ENCODE results near the gene NPC1L1. TPM values are rescaled to one million over a fixed set of nuclear protein-coding genes. Genes with fewer than 3 reads are reported as not detected.
A peak's percentile ranks its signal among the peaks of the same experiment; 100 is the strongest.

NPC1L1 gene
- total and polyA plus RNA-seq, 2 of the 4 experiments (the other 2 are of a cell fraction) = 0.07 TPM; not detected in 1

DNA sequence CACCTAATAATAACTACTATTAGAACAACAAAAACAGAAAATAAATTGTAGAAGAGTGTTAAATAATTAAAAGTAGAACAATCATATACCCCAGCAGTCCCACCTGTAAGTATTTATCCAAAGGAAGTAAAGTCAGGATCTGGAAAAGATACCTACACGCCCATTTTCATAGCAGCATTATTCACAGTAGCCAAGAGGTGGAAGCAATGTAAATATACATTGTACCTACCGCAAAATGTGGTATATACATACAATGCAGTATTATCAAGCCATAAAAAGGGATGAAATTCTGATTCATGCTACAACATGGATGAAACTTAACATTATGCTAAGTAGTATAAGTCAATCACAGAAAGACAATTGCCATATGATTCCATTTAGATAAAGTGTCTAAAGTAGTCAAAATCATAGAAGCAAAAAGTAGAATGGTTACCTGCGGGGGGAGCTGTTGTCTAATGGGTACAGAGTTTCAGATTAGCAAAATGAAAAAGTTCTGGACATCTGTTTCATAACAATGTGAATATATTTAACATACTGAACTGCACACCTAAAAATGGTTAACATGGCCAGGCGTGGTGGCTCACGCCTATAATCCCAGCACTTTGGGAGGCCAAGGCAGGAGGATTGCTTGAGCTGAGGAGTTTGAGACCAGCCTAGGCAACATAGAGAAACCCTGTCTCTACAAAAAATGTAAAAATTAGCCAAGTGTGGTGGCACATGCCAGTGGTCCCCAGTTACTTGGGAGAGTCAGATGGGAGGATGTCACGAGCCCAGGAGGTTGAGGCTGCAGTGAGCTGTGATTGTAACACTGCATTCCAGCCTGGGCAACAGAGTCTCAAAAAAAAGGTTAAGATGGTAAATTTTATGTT is 46.9 kb upstream of the NPC1L1 start:
- ChIA-PET CTCF (interaction anchor here (0.6 to 1.2 kb wide), 4 partner anchors 183 to 293 kb away, joined by 3 to 5 read pairs (median 4); no protein-coding TSS in a partner anchor), POLR2A (ENCODE audit: unreplicated experiment) (no interaction called here)
- peaks cover 0 to under 1% of the 10 kb centered on the region in 2 experiments; a peak in 1 of 4 replicates for H3K79me1 ChIP-seq (ENCODE audit: low read depth in 1 of 2, low read length in 2 of 2)
- no peak overlapping the region for H3K4me2 ChIP-seq (ENCODE audit: low read depth, low read length)
- no peak overlapping the region for H3K14ac ChIP-seq (replicated peaks; ENCODE audit: low read depth, low read length)
- H3K4me1 ChIP-seq (ENCODE audit: control insufficient read depth, insufficient read depth, low read length) = peaks cover 2% of the 10 kb centered on the region; the same call in 1 of the 2 replicates
- H4K20me1 ChIP-seq (ENCODE audit: insufficient read depth, low read length) = no peaks in the 10 kb centered on the region
- no peak overlapping the region for H4K91ac ChIP-seq (ENCODE audit: insufficient read depth, low read depth, low read length)
- H3K9ac ChIP-seq (ENCODE audit: low read depth, low read length) = no peak overlapping the region
- no peak overlapping the region for H4K8ac ChIP-seq (ENCODE audit: low read depth in 2 of 2, low read length in 2 of 2)
- no peak overlapping the region for H3K4me3 ChIP-seq (ENCODE audit: insufficient read depth, low read depth, low read length)
- H2BK120ac ChIP-seq (ENCODE audit: low read depth, low read length) = no peak overlapping the region
- intact Hi-C loops (cut with micrococcal nuclease) (loop anchor here (1.0 to 5.0 kb wide), 5 partner anchors 164 to 548 kb away; partner anchors contain the start of gene PPIA), in situ Hi-C loops (cut with MboI; ENCODE audit: low sequenced_read_pairs) (loop anchor here (5.0 kb wide), 1 partner anchor 334 kb away; no protein-coding TSS in a partner anchor), dilution Hi-C loops (cut with HindIII; ENCODE audit: low sequenced_read_pairs, unreplicated experiment) (no loop called here)
- H3K23ac ChIP-seq (ENCODE audit: low read depth, low read length) = no peak overlapping the region
- H4K5ac ChIP-seq (ENCODE audit: low read depth, low read length) = no peak overlapping the region
- no TSS peak for BruUV-seq (replicated peaks)
- WGBS, 2 experiments (ENCODE audit: extremely low coverage in 2 of 2, insufficient read length in 1 of 2) = no CpG with 5 or more reads among the region's 6 CpGs
- peak overlapping the region; percentile 85 for H2AK5ac ChIP-seq (ENCODE audit: low read depth, low read length)
- no peak overlapping the region for H3K4ac ChIP-seq (ENCODE audit: low read depth, low read length)
- H3K27ac ChIP-seq (ENCODE audit: insufficient read depth, low read length) = no peak overlapping the region
- H3K18ac ChIP-seq (ENCODE audit: low read depth, low read length) = no peak overlapping the region
- H3K27me3 ChIP-seq (ENCODE audit: control insufficient read depth, insufficient read depth, low read length) = no peaks in the 10 kb centered on the region
- H3K56ac ChIP-seq (ENCODE audit: extremely low read depth, insufficient read depth, low read length) = no peak overlapping the region
- DNase-seq = peak; percentile 66
- no peak overlapping the region for H2BK5ac ChIP-seq (ENCODE audit: low read depth, low read length, poor library complexity, severe bottlenecking)
- H3K36me3 ChIP-seq (ENCODE audit: control insufficient read depth, insufficient read depth, low read length) = no peaks in the 10 kb centered on the region
- no peak overlapping the region for H2BK15ac ChIP-seq (ENCODE audit: low read depth, low read length)
- H3K9me1 ChIP-seq (ENCODE audit: insufficient read depth, low read length) = no peaks in the 10 kb centered on the region
- TF ChIP-seq, protein P1, sequence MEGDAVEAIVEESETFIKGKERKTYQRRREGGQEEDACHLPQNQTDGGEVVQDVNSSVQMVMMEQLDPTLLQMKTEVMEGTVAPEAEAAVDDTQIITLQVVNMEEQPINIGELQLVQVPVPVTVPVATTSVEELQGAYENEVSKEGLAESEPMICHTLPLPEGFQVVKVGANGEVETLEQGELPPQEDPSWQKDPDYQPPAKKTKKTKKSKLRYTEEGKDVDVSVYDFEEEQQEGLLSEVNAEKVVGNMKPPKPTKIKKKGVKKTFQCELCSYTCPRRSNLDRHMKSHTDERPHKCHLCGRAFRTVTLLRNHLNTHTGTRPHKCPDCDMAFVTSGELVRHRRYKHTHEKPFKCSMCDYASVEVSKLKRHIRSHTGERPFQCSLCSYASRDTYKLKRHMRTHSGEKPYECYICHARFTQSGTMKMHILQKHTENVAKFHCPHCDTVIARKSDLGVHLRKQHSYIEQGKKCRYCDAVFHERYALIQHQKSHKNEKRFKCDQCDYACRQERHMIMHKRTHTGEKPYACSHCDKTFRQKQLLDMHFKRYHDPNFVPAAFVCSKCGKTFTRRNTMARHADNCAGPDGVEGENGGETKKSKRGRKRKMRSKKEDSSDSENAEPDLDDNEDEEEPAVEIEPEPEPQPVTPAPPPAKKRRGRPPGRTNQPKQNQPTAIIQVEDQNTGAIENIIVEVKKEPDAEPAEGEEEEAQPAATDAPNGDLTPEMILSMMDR (conservative IDR thresholded peaks at IDR 0.05; ENCODE audit: low read depth, low read length) = peak; percentile 84
- TF ChIP-seq RAD21 (IDR thresholded peaks at IDR 0.05; ENCODE audit: low read length) (peak; percentile 91), MAFK (IDR thresholded peaks at IDR 0.05; ENCODE audit: low read depth, low read length) (no peak), SMC3 (IDR thresholded peaks at IDR 0.05; ENCODE audit: low read depth, low read length) (peak; percentile 90), CHD1 (IDR thresholded peaks at IDR 0.05; ENCODE audit: low read depth, low read length) (no peak)
- H3K9me3 ChIP-seq (ENCODE audit: control insufficient read depth, insufficient read depth, low read length) = no peaks in the 10 kb centered on the region
- H2BK20ac ChIP-seq (ENCODE audit: low read depth, low read length) = no peak overlapping the region
- peak overlapping the region; percentile 73 for H2AFZ ChIP-seq (replicated peaks; ENCODE audit: low read length, poor library complexity)
- peak; percentile 92 for ATAC-seq (ENCODE audit: low read depth)
- no peak overlapping the region for H2AK9ac ChIP-seq (replicated peaks; ENCODE audit: low read depth, low read length, poor library complexity)
